Left colon (tissue), 2 donors: Measurements from ENCODE around the gene IL10. TPM values are rescaled to one million over a fixed set of nuclear protein-coding genes. Genes with fewer than 3 reads are reported as not detected.
"Not testable (repeated sequence)": the region's sequence is repeated elsewhere in the genome, so short reads cannot be mapped to it uniquely, and the experiment has no call there.

ENCODE experiments used
- ATAC-seq: fragments of 200-7000 bp; cut with Tn5 transposase; one replicate; pipeline ENCODE4 v1.9.1; 2020; ENCODE audit warnings: mild to moderate bottlenecking, moderate library complexity
- DNase-seq, 2 donors: peaks; one replicate each; pipeline ENCODE4 v3.0.0-alpha.2; 2020
- intact Hi-C, 2 donors: fragments of 100-400 bp; cut with DNase I in 1 of 2; cut with micrococcal nuclease in 1 of 2; formaldehyde crosslinking; loops; one replicate each; pipeline versions ENCODE4 v1.11.2 to v1.14.0; 2022; cut with DNase I, micrococcal nuclease
- total RNA-seq, 2 donors: library from RNA; stranded (reverse); fragmentation: NEBNext Ultra II Directional; extraction: Animal tissue kit (Norgen Biotek cat#: 25700); gene quantifications; one replicate each; pipeline ENCODE4 v1.2.1, GENCODE V29; 2021
- donor health status: DM: no; HTN: no; CAD: no.
- donor health status: DM: yes; HTN: yes; CAD: no.

Gene IL10
- total RNA-seq, 2 donors from 2014 or later = 1.1 to 1.5 TPM

GRCh38 chr1:206770531-206771337 lies 1.6 kb downstream of the IL10 start, which contains the start of gene IL19:
TSS of gene IL19 (plus strand) at chr1:206770773. CDS start at chr1:206836663, 65,890 bp downstream.
- no peak for DNase-seq
- intact Hi-C loops = no loop called here
- peak; percentile 20 for ATAC-seq

GRCh38 chr1:206769304-206769731 lies 3.0 kb downstream of the IL10 start:
- ATAC-seq = no peak
- DNase-seq = no peak
- intact Hi-C loops = no loop called here

GRCh38 chr1:206768472-206769303 lies 3.6 kb downstream of the IL10 start:
- no peak for DNase-seq
- intact Hi-C loops = no loop called here
- no peak for ATAC-seq

GRCh38 chr1:206766251-206766856 lies 5.9 kb downstream of the IL10 start:
- DNase-seq (peak; percentile 41 to 52), ATAC-seq (peak; percentile 39)
- intact Hi-C loops = no loop called here

- ATAC-seq, intact Hi-C loops, DNase-seq: not testable (repeated sequence)
Observed at GRCh38 chr1:206765771-206766170, 6.5 kb downstream of the IL10 start.

GRCh38 chr1:206762741-206763364 lies 9.4 kb downstream of the IL10 start:
- ATAC-seq, intact Hi-C loops, DNase-seq: not testable (repeated sequence)

GRCh38 chr1:206761159-206761768 lies 11.0 kb downstream of the IL10 start:
- ATAC-seq (no peak), DNase-seq (no peak)
- intact Hi-C loops = no loop called here

- no peak for DNase-seq
- no peak for ATAC-seq
- intact Hi-C loops = no loop called here
Observed at GRCh38 chr1:206760590-206760989, 11.7 kb downstream of the IL10 start.

- DNase-seq (no peak), ATAC-seq (no peak)
- intact Hi-C loops = no loop called here
Observed at GRCh38 chr1:206757524-206758266, 14.6 kb downstream of the IL10 start.

- ATAC-seq = no peak
- intact Hi-C loops = no loop called here
- DNase-seq = no peak
Observed at GRCh38 chr1:206754011-206754410, 18.3 kb downstream of the IL10 start.

- no peak for DNase-seq
- intact Hi-C loops = no loop called here
- no peak for ATAC-seq
Observed at GRCh38 chr1:206753141-206753540, 19.2 kb downstream of the IL10 start.

GRCh38 chr1:206752481-206752880 lies 19.8 kb downstream of the IL10 start:
- no peak for DNase-seq
- no peak for ATAC-seq
- intact Hi-C loops = no loop called here

- intact Hi-C loops = no loop called here
- ATAC-seq (no peak), DNase-seq (no peak)
Observed at GRCh38 chr1:206751891-206752290, 20.4 kb downstream of the IL10 start.

GRCh38 chr1:206748348-206749030 lies 23.8 kb downstream of the IL10 start:
- DNase-seq = no peak
- ATAC-seq = no peak
- intact Hi-C loops = no loop called here

- intact Hi-C loops = no loop called here
- ATAC-seq = no peak
- DNase-seq = no peak
Observed at GRCh38 chr1:206745301-206745700, 27.0 kb downstream of the IL10 start.

GRCh38 chr1:206744683-206745082 lies 27.6 kb downstream of the IL10 start:
- intact Hi-C loops = no loop called here
- no peak for ATAC-seq
- no peak for DNase-seq

- no peak for ATAC-seq
- intact Hi-C loops = no loop called here
- DNase-seq = no peak
Observed at GRCh38 chr1:206742719-206743383, 29.4 kb downstream of the IL10 start.
